DMS53 treated with DMSO at 0.1 percent for 48 hours (cell line): ENCODE results near the gene FHIT.

Experiments used
- DNase-seq: peaks from one replicate; lab custom pipeline; 2025; ENCODE audit not compliant: unreplicated experiment; lab: John Stamatoyannopoulos, UW

Gene FHIT

GRCh38 chr3:60523536-60523935 lies 727.7 kb downstream of the FHIT start:
- no peak for DNase-seq

- DNase-seq: no peak
Measured at GRCh38 chr3:60517134-60517533, 734.1 kb downstream of the FHIT start.

- no peak for DNase-seq
Measured at GRCh38 chr3:60514866-60515265, 736.4 kb downstream of the FHIT start.

- DNase-seq: no peak
Measured at GRCh38 chr3:60514085-60514649, 737.1 kb downstream of the FHIT start.

- no peak for DNase-seq
Measured at GRCh38 chr3:60513241-60513640, 738.0 kb downstream of the FHIT start.

GRCh38 chr3:60512506-60512905 lies 738.7 kb downstream of the FHIT start:
- no peak for DNase-seq

- DNase-seq: no peak
Measured at GRCh38 chr3:60509471-60509870, 741.8 kb downstream of the FHIT start.

- no peak for DNase-seq
Measured at GRCh38 chr3:60504827-60505457, 746.3 kb downstream of the FHIT start.

GRCh38 chr3:60501314-60501713 lies 749.9 kb downstream of the FHIT start:
- DNase-seq: no peak

- DNase-seq: peak; percentile 32
Measured at GRCh38 chr3:60497902-60498301, 753.4 kb downstream of the FHIT start.

GRCh38 chr3:60490992-60491391 lies 760.3 kb downstream of the FHIT start:
- DNase-seq: no peak

- DNase-seq: no peak
Measured at GRCh38 chr3:60475096-60475495, 776.2 kb downstream of the FHIT start.

- DNase-seq: no peak
Measured at GRCh38 chr3:60469481-60469880, 781.8 kb downstream of the FHIT start.

- DNase-seq: no peak
Measured at GRCh38 chr3:60463685-60464084, 787.6 kb downstream of the FHIT start.

GRCh38 chr3:60461267-60461666 lies 790.0 kb downstream of the FHIT start:
- no peak for DNase-seq

- DNase-seq: no peak
Measured at GRCh38 chr3:60456180-60456579, 795.1 kb downstream of the FHIT start.

GRCh38 chr3:60453326-60453725 lies 797.9 kb downstream of the FHIT start:
- no peak for DNase-seq

- no peak for DNase-seq
Measured at GRCh38 chr3:60448696-60449095, 802.6 kb downstream of the FHIT start.

- no peak for DNase-seq
Measured at GRCh38 chr3:60445446-60445845, 805.8 kb downstream of the FHIT start.

- DNase-seq: no peak
Measured at GRCh38 chr3:60444898-60445437, 806.3 kb downstream of the FHIT start.

- DNase-seq: no peak
Measured at GRCh38 chr3:60440869-60441268, 810.4 kb downstream of the FHIT start.

- no peak for DNase-seq
Measured at GRCh38 chr3:60435941-60436650, 815.2 kb downstream of the FHIT start.
